Retinal pigment epithelial cell (primary cell): ENCODE data around the gene KCTD14.
"Not testable (repeated sequence)": the region's sequence is repeated elsewhere in the genome, so short reads cannot be mapped to it uniquely, and the experiment has no call there.

Experiments
- DNase-seq: peaks from one replicate; pipeline ENCODE4 v3.0.0-alpha.2; 2010; ENCODE audit warnings: low read depth
- H3K4me3 ChIP-seq: 2 replicates; pipeline ENCODE4 v1.5.1; 2011; ENCODE audit warnings: mild to moderate bottlenecking, low read length, control low read depth, moderate library complexity
- TF ChIP-seq, protein P1 (sequence below): conservative IDR thresholded peaks from 2 replicates; pipeline ENCODE4 v1.5.1; 2011; ENCODE audit warnings: low read depth, low read length, control low read depth, inconsistent platforms

KCTD14 gene

DNA sequence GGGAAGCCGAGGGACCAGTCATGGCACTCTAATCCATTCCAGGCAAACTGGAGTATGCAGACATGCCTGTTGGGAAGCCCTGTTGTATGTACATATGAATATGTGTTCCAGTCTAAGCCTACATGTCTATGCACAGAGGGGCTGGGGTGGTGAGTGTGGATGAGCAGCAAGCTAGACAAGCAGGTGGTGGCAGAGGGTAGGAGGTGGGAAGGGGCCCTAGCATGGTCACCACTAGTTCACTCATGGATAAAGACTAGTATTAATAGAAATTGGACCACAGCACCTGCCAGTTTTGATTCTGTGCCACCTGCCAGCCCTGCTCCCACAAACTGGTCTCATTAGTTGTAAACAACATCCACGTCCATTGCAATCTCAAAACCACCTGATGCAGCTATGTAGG, 42.1 kb upstream of the KCTD14 start:
- no peak overlapping the region for H3K4me3 ChIP-seq
- TF ChIP-seq, protein P1, sequence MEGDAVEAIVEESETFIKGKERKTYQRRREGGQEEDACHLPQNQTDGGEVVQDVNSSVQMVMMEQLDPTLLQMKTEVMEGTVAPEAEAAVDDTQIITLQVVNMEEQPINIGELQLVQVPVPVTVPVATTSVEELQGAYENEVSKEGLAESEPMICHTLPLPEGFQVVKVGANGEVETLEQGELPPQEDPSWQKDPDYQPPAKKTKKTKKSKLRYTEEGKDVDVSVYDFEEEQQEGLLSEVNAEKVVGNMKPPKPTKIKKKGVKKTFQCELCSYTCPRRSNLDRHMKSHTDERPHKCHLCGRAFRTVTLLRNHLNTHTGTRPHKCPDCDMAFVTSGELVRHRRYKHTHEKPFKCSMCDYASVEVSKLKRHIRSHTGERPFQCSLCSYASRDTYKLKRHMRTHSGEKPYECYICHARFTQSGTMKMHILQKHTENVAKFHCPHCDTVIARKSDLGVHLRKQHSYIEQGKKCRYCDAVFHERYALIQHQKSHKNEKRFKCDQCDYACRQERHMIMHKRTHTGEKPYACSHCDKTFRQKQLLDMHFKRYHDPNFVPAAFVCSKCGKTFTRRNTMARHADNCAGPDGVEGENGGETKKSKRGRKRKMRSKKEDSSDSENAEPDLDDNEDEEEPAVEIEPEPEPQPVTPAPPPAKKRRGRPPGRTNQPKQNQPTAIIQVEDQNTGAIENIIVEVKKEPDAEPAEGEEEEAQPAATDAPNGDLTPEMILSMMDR = no peak
- no peak for DNase-seq

DNA sequence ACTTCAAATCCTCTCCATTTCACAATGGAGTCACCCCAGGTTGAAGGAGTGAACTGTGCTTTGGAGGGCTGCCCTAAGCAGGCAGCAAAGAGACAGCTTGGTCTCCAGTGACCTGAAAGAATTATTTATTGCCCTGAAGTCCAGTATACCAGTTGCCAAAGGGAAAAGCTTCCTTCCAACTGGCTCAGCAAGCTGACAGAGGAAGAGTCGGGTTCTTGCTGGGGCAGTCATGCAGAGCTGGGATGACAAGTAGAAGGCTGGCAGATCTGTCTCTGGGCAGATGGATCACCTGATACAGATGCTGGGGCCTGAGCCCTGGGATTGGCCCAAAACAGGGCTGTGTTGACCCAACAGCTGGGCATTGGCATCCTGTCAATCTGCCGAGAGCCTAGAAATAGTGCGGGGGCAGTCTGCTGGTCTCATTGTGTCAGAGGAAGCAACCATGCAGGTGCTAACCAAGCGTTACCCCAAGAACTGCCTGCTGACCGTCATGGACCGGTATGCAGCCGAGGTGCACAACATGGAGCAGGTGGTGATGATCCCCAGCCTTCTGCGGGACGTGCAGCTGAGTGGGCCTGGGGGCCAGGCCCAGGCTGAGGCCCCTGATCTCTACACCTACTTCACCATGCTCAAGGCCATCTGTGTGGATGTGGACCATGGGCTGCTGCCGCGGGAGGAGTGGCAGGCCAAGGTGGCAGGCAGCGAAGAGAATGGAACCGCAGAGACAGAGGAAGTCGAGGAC, 40.5 kb upstream of the KCTD14 start, which contains the start of gene THRSP:
TSS of gene THRSP (plus strand) at position 422 of the 742 bp plus-strand sequence. CDS start at position 443, 21 bp downstream.
- DNase-seq = no peak
- TF ChIP-seq, protein P1 = no peak
- H3K4me3 ChIP-seq = no peak within 1 kb of the TSS

DNA sequence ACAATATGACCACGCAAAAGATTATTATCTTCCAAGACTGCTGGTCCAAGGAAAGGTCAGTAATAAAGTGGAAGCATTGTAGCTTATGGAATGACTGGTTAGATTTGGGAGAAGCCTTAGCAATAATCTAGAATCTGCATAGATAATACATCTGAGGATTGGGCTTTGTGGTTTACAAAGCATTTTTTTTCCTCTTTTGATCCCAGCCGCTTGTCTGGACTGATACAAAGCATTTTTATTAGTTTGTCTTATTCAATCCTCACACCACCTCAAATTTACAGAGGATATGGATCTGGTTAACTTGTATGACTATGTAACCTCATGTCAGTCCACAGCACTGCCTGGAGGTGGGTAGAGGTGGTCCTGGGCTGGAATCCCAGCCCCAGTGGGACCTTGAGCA, 39.6 kb upstream of the KCTD14 start:
- TF ChIP-seq, protein P1 = no peak
- no peak for DNase-seq
- H3K4me3 ChIP-seq = no peak overlapping the region

DNA sequence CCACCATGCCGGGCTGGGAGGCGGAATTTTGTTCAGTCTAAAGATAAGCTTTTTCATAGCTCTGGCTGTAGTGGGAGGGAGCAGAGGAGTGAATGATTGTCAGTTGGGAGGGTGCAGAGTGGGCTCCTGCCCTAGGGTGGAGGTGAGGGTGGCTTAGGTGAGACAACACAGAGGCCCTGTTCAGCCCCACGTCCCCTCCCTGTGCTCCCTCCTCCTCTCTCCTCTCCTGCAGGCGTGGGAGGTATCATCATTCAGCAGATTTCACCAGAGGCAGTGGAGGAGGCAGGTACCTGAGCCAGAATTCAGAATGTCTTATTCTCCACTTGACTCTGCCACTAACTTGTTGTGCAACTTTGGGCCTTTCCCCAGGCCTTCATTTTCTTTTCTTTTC, 38.8 kb upstream of the KCTD14 start:
- H3K4me3 ChIP-seq = no peak overlapping the region
- TF ChIP-seq, protein P1 = no peak
- DNase-seq = no peak

DNA sequence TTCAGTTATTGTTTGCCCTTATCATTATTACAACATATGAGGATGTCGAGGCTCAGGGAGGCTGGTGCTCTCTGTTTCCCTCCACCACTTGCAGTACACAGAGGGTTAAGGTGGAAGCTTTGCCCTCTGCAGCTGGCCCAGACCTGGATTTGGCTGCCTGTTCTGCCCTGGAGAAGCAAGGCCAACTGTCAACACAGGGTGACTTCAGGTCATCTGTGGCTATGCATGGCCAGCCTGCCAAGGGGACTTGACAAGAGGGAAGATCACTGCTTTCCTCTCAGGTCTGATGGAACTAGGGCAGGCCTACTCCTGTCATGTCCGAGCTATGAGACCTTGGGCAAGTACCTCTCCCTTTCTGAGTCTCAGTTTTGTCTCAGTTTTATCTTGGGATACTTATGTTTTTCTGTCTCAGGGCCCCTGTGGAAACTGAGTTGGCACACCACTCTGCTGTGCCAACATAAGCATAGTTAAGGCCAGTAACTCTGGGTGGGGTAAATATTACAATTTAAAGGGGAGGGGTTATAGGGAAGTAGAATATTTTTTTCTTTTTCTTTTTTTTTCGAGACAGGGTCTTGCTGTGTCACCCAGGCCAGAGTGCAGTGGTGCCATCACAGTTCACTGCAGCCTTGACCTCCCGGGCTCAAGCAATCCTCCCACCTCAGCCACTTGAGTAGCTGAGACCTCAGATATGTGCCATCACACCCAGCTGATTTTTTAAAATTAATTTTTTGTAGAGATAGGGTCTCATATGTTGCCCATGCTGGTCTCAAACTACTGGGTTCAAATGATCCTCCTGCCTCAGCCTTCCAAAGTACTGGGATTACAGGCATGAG, 38.2 kb upstream of the KCTD14 start:
- no peak overlapping the region for H3K4me3 ChIP-seq
- DNase-seq = no peak
- TF ChIP-seq, protein P1 = no peak

DNA sequence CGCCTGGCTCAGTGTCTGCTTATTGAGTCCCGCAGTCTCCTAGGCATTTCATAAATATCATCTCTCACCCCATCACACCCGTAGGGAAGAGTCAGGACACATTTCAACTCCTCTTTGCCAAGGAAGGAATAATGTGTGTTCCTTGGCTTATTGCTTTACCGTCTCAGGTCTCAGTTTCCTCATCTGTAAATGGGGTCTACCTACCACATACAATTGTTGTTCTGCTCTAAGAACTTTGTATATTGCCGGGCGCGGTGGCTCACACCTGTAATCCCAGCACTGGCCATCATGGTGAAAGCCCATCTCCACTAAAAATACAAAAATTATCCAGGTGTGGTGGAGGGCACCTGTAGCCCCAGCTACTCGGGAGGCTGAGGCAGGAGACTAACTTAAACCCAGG, 37.5 kb upstream of the KCTD14 start:
- TF ChIP-seq, protein P1 = no peak
- no peak overlapping the region for H3K4me3 ChIP-seq
- DNase-seq = no peak

DNA sequence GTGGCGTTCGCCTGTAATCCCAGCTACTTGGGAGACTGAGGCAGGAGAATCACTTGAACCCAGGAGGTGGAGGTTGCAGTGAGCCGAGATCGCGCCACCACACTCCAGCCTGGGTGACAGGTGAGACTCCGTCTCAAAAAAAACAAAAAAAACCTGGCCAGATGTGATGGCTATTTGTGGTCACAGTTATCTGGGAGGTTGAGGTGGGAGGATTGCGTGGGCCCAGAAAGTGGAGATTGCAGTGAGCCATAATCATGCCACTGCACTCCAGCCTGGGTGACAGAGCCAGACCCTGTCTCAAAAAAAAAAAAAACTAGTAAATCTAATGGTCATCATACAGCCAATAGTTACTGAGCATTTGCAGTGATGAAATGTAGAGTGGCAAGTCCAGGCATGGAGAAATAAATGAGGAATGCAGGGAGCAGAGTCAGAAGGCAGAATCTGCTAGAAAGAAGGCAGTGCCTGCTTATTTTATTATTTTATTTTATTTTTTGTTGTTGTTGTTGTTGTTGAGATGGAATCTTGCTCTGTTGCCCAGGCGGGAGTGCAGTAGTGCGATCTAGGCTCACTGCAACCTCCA, 36.8 kb upstream of the KCTD14 start:
- H3K4me3 ChIP-seq, DNase-seq: not testable (repeated sequence)
